C4-2B (cell line): ENCODE measurements around the gene IL17RD.

Source experiments
- CTCF ChIP-seq: fragments of 450-650 bp; conservative IDR thresholded peaks from 2 replicates; pipeline ENCODE4 v1.5.1; 2017; ENCODE audit warnings: mild to moderate bottlenecking
- ZFX ChIP-seq: fragments of 450-650 bp; IDR thresholded peaks from 2 replicates; pipeline ENCODE4 v1.6.1; 2017

GRCh38 chr3:57048728-57049127 lies 116.4 kb downstream of the IL17RD start:
- TF ChIP-seq CTCF (no peak), ZFX (no peak)
